B cell (primary cell): ENCODE results near the gene PAFAH1B2. TPM values are rescaled to one million over a fixed set of nuclear protein-coding genes. Genes with fewer than 3 reads are reported as not detected.

Source experiments
- ATAC-seq: fragments of 200-7000 bp; cut with Tn5 transposase; one replicate; pipeline ENCODE4 v1.10.0; 2021; ENCODE audit warnings: low read depth, mild to moderate bottlenecking, moderate number of reproducible peaks, moderate library complexity
- CTCF ChIA-PET: fragments of 350-600 bp; sonication (Branson Sonifier 250); formaldehyde crosslinking; loops from one replicate; lab custom pipeline; 2021; ENCODE audit warnings: antibody characterized with exemption, inconsistent platforms; lab: Charles Lee
- POLR2A ChIA-PET: fragments of 350-600 bp; sonication (Branson Sonifier 250); formaldehyde crosslinking; loops from one replicate; lab custom pipeline; 2021; ENCODE audit warnings: antibody characterized with exemption; lab: Charles Lee
- DNase-seq: peaks from one replicate; pipeline ENCODE4 v3.0.0; 2013
- H2AFZ ChIP-seq: 2 replicates; pipeline ENCODE4 v1.6.1; 2012; ENCODE audit warnings: mild to moderate bottlenecking, low read depth, low read length; ENCODE audit not compliant: insufficient read depth, poor library complexity, severe bottlenecking
- H3K27ac ChIP-seq, 2 donors: 1 replicate in 1 of 2; 2 replicates in 1 of 2; pipeline ENCODE4 v1.5.1; 2012 to 2013; ENCODE audit warnings: low read length in 2 of 2, mild to moderate bottlenecking in 2 of 2, moderate library complexity in 1 of 2
- H3K27me3 ChIP-seq, 4 experiments: fragments of 200-600 bp in 1 of 4; sonication (generic) in 1 of 4; replicated peaks in 1 of 4; 1 replicate in 2 of 4; 2 replicates in 2 of 4; pipeline versions ENCODE4 v1.6.1 to v1.7.0; 2013 to 2016; ENCODE audit warnings: low read length in 3 of 4, mild to moderate bottlenecking in 2 of 4, mixed read lengths in 1 of 4, moderate library complexity in 1 of 4; ENCODE audit not compliant: insufficient read depth in 4 of 4, control insufficient read depth in 3 of 4; ENCODE audit errors: control extremely low read depth in 1 of 4
- H3K36me3 ChIP-seq, 2 experiments: replicated peaks in 1 of 2; 1 replicate in 1 of 2; 2 replicates in 1 of 2; pipeline versions ENCODE4 v1.6.1 to v1.7.1; 2013; ENCODE audit warnings: low read length in 1 of 2; ENCODE audit not compliant: insufficient read depth in 2 of 2, control insufficient read depth in 1 of 2; ENCODE audit errors: control extremely low read depth in 1 of 2, extremely low read depth in 1 of 2
- H3K4me1 ChIP-seq, 2 donors: fragments of 200-600 bp in 1 of 2; sonication (generic) in 1 of 2; 1 replicate in 1 of 2; 2 replicates in 1 of 2; pipeline versions ENCODE4 v1.5.1 to v1.6.1; 2013 to 2017; ENCODE audit warnings: low read length in 2 of 2; ENCODE audit not compliant: control insufficient read depth in 2 of 2, insufficient read depth in 2 of 2
- H3K4me2 ChIP-seq: replicated peaks from 2 replicates; pipeline ENCODE3; 2012; ENCODE audit warnings: mild to moderate bottlenecking, low read depth, low read length; ENCODE audit not compliant: poor library complexity, severe bottlenecking
- H3K4me3 ChIP-seq, 5 experiments: fragments of 200-600 bp in 1 of 5; sonication (generic) in 1 of 5; 1 replicate in 3 of 5; 2 replicates in 2 of 5; pipeline versions ENCODE4 v1.5.1 to v1.7.0; 2011 to 2016; ENCODE audit warnings: low read length in 4 of 5, mild to moderate bottlenecking in 4 of 5, low read depth in 2 of 5, control low read depth in 1 of 5, moderate library complexity in 1 of 5; ENCODE audit not compliant: insufficient read depth in 1 of 5; ENCODE audit errors: control extremely low read depth in 1 of 5, extremely low read depth in 1 of 5
- H3K79me2 ChIP-seq: fragments of 200-600 bp; sonication (generic); one replicate; pipeline ENCODE4 v1.6.0; 2016; ENCODE audit warnings: low read length; ENCODE audit not compliant: control insufficient read depth, insufficient read depth
- H3K9ac ChIP-seq: fragments of 200-600 bp; sonication (generic); 2 replicates; pipeline ENCODE4 v1.6.1; 2017; ENCODE audit warnings: mild to moderate bottlenecking, low read length, moderate library complexity
- H3K9me3 ChIP-seq, 3 donors: one replicate each; pipeline versions ENCODE4 v1.6.1 to v1.7.1; 2013; ENCODE audit warnings: low read length in 2 of 3; ENCODE audit not compliant: control insufficient read depth in 2 of 3, insufficient read depth in 1 of 3; ENCODE audit errors: control extremely low read depth in 1 of 3
- H4K20me1 ChIP-seq: 2 replicates; pipeline ENCODE4 v1.6.0; 2012; ENCODE audit warnings: mild to moderate bottlenecking, low read length; ENCODE audit not compliant: insufficient read depth, control insufficient read depth, poor library complexity, severe bottlenecking
- H3K27ac Mint-ChIP-seq: one replicate; pipeline ENCODE4 v1.8.0; 2021; ENCODE audit warnings: mixed read lengths
- H3K27me3 Mint-ChIP-seq: one replicate; pipeline ENCODE4 v1.8.0; 2021; ENCODE audit warnings: mixed read lengths
- H3K4me1 Mint-ChIP-seq: one replicate; pipeline ENCODE4 v1.8.0; 2021; ENCODE audit warnings: mixed read lengths
- H3K4me3 Mint-ChIP-seq: one replicate; pipeline ENCODE4 v1.8.0; 2021; ENCODE audit warnings: mixed read lengths
- H3K9me3 Mint-ChIP-seq: one replicate; pipeline ENCODE4 v1.8.0; 2022; ENCODE audit warnings: mixed read lengths; ENCODE audit not compliant: insufficient read depth
- EZH2 ChIP-seq: IDR thresholded peaks from 2 replicates; pipeline ENCODE4 v1.6.1; 2012; ENCODE audit warnings: borderline replicate concordance, low read depth, mild to moderate bottlenecking, moderate library complexity, low read length; ENCODE audit not compliant: insufficient read depth, poor library complexity, severe bottlenecking
- WGBS: methylation state at CpG from one replicate; pipeline ENCODE4 v1.1.5; 2013; ENCODE audit warnings: missing lambda C conversion rate; ENCODE audit not compliant: insufficient coverage; 5-methylcytosine and 5-hydroxymethylcytosine counted together
- intact Hi-C: fragments of 100-400 bp; cut with micrococcal nuclease; formaldehyde crosslinking; loops from one replicate; pipeline ENCODE4 v1.10.0; 2022
- polyA plus RNA-seq: library from polyadenylated mRNA; depleted of rRNA; stranded (reverse); fragments of >200 nt; gene quantifications from 2 replicates; pipeline ENCODE4 v1.2.3, GENCODE V29; 2012
- total RNA-seq, 2 donors: library from RNA; stranded (reverse); fragments of 120-200 nt in 1 of 2; gene quantifications; 1 replicate in 1 of 2; 2 replicates in 1 of 2; pipeline versions ENCODE4 v1.2.3 to v1.2.4, GENCODE V29; 2013 to 2022
- TF ChIP-seq, protein P1 (sequence below): fragments of 200-600 bp; IDR thresholded peaks from one replicate; pipeline ENCODE4 v1.8.0; 2022; ENCODE audit warnings: antibody characterized with exemption, mild to moderate bottlenecking

Gene PAFAH1B2
- total and polyA plus RNA-seq, 2 donors (not counting 1 experiment from before 2014, with no cell fraction given), result 10.7 to 103 TPM

DNA sequence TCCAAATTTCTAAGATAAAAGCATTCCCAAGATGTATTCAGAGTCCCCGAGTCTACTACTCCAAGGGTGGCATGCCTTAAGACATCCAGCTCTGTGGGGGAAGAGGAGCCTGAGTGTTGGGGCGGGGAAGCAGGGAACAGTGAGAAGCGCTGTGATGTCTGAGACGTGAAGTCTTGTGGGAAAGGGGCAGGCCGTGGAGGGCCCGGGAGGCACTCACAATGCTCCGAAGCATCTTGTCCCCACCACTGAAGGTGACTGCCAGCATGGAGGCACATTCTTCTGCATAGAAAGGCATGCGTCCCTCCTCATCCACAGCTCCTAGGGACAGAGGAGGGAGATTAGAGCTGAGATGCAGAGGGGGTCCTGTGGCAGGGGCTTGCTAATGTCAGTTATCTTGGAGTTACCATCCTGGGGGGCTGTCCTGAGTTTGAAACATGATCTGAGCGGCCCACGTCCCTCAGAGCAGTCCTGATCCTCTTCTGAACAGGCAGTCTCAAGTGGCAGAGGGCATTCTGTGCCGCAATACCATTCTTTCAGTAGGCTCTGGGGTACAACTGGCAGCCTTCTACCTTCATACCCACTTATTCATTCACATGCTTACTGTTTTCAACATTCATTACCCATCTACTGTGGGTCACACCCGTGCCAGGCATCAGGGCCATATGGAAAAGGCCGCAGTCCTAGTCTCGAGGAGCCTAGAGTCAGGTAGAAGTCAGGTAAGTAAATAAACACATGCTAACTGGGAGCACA lies 79.1 kb downstream of the PAFAH1B2 start:
- no peaks in the 10 kb centered on the region for H3K9me3 ChIP-seq
- no peak overlapping the region for H3K4me3 ChIP-seq
- Mint-ChIP-seq H3K27me3 (no peaks in the 10 kb centered on the region), H3K4me3 (no peak overlapping the region), H3K9me3 (no peaks in the 10 kb centered on the region), H3K4me1 (peaks cover 10% of the 10 kb centered on the region), H3K27ac (no peak overlapping the region)
- TF ChIP-seq EZH2, result no peak
- TF ChIP-seq, protein P1, sequence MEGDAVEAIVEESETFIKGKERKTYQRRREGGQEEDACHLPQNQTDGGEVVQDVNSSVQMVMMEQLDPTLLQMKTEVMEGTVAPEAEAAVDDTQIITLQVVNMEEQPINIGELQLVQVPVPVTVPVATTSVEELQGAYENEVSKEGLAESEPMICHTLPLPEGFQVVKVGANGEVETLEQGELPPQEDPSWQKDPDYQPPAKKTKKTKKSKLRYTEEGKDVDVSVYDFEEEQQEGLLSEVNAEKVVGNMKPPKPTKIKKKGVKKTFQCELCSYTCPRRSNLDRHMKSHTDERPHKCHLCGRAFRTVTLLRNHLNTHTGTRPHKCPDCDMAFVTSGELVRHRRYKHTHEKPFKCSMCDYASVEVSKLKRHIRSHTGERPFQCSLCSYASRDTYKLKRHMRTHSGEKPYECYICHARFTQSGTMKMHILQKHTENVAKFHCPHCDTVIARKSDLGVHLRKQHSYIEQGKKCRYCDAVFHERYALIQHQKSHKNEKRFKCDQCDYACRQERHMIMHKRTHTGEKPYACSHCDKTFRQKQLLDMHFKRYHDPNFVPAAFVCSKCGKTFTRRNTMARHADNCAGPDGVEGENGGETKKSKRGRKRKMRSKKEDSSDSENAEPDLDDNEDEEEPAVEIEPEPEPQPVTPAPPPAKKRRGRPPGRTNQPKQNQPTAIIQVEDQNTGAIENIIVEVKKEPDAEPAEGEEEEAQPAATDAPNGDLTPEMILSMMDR, result no peak
- peaks cover 0 to 8% of the 10 kb centered on the region in 2 donors for H3K4me1 ChIP-seq
- DNase-seq (no peak), ATAC-seq (no peak)
- ChIA-PET CTCF (interaction anchor here (0.5 to 19.9 kb wide), 2 partner anchors 44 to 84 kb away, joined by 3 to 309 read pairs; partner anchors contain the start of gene SIDT2), POLR2A (interaction anchor here (1.3 kb wide), 1 partner anchor 23 kb away, joined by 5 read pairs; no protein-coding TSS in a partner anchor)
- H3K27ac ChIP-seq, result no peak overlapping the region
- H3K79me2 ChIP-seq, result peaks cover 66% of the 10 kb centered on the region
- H3K36me3 ChIP-seq, result peaks cover 5 to 96% of the 10 kb centered on the region in 2 experiments
- intact Hi-C loops, result no loop called here
- no peak overlapping the region for H3K4me2 ChIP-seq
- H3K9ac ChIP-seq, result no peak overlapping the region
- no peak overlapping the region for H2AFZ ChIP-seq
- H4K20me1 ChIP-seq, result peaks cover 22% of the 10 kb centered on the region
- no peaks in the 10 kb centered on the region for H3K27me3 ChIP-seq
- 97% methylated on average over 10 of the region's 14 CpGs for WGBS
